ENCODE measurements around the gene TMEM9B.

Gene TMEM9B

Small RNA genes within 50 kb of the gene (small RNA-seq; reads per million reads assigned to genes)
- gene RF00019: 0 reads per million in 2 experiments
